GDM1 (cell line): Measurements from ENCODE around the gene ARHGAP42.

ENCODE experiments used
- DNase-seq: peaks from one replicate; lab custom pipeline; 2025; lab: John Stamatoyannopoulos, UW

ARHGAP42 gene

DNA sequence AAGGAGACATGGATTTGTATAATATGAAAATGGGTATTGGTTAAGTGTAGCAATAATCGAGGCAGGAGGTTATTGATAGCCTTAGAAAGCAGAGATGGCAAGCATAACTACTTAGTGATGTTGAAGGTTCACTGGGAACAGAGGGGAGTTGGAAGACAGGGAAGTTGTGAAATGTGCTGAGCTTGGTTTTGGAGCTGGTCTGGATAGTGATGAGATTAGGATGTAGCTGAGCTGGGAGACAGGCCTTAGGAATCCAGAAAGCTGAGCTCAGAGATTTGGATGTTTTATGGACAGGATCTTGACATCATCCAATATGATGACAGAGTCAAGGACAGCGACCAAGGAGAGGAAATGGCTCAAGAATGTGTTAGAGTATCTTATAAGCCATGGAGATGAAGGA is 113.1 kb downstream of the ARHGAP42 start:
- no peak for DNase-seq

DNA sequence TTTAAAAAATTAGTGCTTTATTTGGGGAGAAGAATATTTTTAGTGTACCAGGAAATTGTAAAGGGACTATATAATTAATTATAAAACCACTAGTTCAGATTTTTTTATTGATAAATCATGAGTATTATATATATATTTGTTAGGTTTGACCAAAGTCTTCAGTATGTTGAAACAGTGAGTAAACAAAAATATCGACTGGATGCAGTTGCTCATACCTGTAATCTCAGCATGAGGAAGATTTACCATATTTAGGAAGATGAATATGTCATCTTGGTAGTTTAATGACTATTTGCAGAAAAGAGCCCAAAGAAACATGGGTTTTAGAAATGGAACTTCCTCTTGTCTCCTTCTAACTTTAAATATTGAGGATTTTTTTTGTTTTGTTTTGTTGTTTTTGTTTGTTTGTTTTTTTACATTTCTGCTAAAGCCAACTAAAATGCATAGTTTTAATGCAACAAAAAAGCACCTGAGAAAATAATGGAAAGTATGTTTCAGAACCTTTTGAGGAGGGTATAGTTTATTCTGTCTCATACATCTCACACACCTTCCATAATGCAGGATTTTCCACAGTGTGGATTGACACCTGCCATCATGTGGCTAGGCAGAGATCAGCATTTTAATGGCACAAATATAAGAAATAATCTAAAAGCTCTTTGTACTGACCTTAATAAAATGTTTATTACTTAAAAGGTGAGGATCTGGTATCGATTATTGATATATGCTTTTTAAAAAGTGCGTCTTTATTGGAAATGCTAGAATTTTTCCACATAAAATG is 114.3 kb downstream of the ARHGAP42 start:
- DNase-seq = no peak

- no peak for DNase-seq
Observed at GRCh38 chr11:100805506-100806199, 118.6 kb downstream of the ARHGAP42 start.

DNA sequence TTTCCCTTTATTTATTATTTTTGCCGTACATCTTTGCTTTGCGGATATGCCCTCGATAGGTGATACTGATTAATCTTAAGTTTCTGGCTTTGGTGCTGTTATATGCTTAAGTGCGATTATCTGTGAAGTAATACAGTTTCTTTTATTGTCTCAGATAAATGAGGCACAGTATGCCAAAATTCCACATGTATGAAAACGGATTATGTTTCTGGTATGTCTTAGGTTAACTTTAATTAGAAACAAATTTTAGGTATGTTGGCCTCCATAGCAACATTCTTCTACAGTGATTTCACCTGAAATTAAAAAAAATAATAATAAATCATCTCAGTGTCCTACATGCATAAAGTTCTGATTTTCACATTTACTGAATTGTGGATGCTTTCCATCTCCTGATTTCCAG is 119.2 kb downstream of the ARHGAP42 start:
- DNase-seq = no peak

DNA sequence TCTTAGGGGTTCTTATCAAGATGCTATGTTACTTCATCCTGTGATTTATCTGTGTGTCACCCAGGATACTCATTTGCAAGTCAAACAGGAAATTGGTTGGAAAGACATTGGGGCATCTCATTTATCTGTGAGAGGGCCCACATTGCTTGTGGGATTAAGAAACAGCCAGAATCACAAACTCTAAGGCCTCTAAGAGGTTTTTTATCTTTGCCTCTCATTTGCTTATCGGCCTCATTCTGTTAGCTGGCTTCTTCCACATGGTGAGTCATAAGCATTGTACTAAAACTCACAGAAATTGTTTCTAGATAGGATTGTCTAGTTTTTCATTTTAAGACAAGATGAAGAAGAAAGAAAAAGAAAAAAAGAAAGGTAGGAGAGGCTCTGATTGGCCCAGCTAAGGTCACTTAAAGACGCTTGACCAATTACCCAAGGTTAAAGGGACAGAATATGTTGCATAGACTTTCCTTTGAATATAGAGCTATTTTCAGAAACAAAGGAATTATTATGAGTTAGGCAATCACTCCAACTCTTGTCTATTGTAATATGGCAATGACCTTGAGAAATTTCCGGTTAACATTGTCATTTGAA is 121.9 kb downstream of the ARHGAP42 start:
- no peak for DNase-seq

- DNase-seq = no peak
Observed at GRCh38 chr11:100810146-100810545, 123.1 kb downstream of the ARHGAP42 start.

DNA sequence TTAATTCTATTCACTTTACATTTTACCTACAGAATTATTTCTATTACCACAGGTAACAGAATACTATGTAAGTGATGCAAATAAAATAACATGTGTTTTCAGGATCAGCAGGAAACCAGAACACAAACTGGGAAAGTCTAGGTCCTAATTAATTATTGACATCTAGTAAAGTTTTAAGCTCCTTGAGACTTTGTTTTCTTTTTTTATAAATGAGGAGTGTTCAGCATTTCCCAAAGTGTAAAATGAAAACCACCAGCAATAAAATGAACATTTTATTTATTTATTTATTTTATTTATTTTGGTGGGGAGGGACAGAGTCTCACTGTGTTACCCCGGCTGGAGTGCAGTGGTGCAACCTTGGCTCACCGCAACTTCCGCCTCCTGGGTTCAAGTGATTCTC is 123.6 kb downstream of the ARHGAP42 start:
- no peak for DNase-seq

DNA sequence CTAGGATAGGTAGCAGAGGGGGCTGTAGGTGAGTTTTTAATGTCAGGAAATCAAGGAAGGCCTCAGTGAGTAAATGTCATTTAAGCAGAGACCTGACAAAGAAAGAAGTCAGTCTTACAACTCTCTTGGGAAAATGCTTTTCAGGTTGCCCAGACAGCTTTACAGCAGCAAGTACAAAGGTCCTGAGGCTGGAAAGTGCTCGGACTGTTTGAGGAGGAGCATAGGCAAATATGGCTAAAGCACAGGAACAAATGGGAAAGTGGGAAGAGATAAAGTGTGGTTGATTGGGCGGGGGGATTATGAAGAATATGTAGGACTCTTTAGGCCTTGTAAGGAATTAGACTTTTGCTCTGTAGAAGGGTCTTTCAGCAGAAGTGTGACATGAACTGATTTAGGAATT is 125.4 kb downstream of the ARHGAP42 start:
- no peak for DNase-seq

GRCh38 chr11:100815787-100816330 is 128.8 kb downstream of the ARHGAP42 start:
- DNase-seq = no peak

GRCh38 chr11:100816823-100817222 is 129.7 kb downstream of the ARHGAP42 start:
- no peak for DNase-seq

- no peak for DNase-seq
Observed at GRCh38 chr11:100817620-100818019, 130.5 kb downstream of the ARHGAP42 start.

- no peak for DNase-seq
Observed at GRCh38 chr11:100820621-100821020, 133.5 kb downstream of the ARHGAP42 start.

GRCh38 chr11:100821198-100821597 is 134.1 kb downstream of the ARHGAP42 start:
- DNase-seq = no peak

DNA sequence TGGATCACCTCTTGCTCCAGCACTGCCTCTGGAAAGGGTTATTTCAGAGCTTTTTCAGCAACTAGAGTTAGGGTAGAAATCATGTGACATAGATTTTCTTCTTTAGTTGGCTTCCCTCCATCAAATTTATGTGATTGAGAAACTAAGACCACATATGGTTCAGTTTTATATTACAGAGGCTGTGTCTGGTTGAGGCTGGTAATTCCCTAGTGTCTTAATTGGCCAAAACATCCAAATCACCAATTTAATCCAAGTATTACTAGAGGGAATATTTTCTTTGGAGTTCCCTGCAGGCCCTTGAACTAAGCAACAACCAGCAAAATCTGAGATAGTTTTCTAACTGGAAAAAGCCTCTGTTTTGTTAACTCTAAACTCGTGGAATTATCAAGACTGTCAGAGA is 136.3 kb downstream of the ARHGAP42 start:
- DNase-seq = no peak

- DNase-seq = no peak
Observed at GRCh38 chr11:100824041-100824809, 137.1 kb downstream of the ARHGAP42 start.

DNA sequence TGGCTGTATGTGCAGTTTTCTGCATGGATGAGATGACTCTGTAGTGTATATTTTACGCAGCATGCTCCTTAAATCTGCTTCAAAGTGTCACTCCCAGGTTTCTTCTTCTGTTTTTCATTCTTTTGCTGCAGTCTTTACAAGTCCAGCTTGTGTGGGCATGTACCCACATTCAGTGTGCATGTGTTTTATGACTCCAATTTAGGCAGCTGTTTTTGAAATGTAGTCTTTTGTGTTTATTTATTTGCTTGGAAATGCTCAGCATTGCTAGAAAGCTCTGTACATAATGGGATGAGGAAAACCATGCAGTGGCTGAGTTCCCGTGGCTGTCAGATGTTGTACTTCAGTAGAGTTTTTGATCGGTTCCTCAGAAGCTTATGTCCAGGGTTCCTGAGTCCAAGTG is 138.5 kb downstream of the ARHGAP42 start:
- no peak for DNase-seq

GRCh38 chr11:100827934-100828661 is 141.0 kb downstream of the ARHGAP42 start:
- DNase-seq = no peak

DNA sequence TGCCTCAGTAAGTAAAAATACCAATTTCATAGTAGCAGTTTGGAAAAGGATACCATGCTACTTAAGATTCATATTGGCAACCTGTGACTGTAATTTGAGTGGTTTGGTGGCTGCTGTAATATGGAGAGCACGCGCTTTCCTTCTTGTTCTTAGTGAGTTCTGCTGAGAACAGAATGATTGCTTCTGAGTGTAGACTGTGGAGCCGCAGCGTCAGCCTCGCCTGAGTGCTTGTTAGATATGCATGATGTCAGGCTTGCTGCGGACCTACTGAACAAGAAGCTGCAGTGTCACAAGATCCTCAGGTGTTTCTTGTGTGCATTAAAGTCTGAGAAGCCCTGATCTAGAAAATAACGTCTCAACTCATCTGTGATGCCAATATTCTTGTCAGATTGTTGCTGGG is 143.2 kb downstream of the ARHGAP42 start:
- no peak for DNase-seq

GRCh38 chr11:100830978-100831732 is 144.1 kb downstream of the ARHGAP42 start:
- DNase-seq = no peak

- no peak for DNase-seq
Observed at GRCh38 chr11:100831929-100832494, 144.9 kb downstream of the ARHGAP42 start.
